Activated T-cell treated with anti-CD3 and anti-CD28 coated beads for 4 hours (primary cell): Measurements from ENCODE around the gene BTNL2.

ENCODE experiments used
- DNase-seq: peaks from one replicate; pipeline ENCODE4 v3.0.0-alpha.2; 2020

Gene BTNL2

DNA sequence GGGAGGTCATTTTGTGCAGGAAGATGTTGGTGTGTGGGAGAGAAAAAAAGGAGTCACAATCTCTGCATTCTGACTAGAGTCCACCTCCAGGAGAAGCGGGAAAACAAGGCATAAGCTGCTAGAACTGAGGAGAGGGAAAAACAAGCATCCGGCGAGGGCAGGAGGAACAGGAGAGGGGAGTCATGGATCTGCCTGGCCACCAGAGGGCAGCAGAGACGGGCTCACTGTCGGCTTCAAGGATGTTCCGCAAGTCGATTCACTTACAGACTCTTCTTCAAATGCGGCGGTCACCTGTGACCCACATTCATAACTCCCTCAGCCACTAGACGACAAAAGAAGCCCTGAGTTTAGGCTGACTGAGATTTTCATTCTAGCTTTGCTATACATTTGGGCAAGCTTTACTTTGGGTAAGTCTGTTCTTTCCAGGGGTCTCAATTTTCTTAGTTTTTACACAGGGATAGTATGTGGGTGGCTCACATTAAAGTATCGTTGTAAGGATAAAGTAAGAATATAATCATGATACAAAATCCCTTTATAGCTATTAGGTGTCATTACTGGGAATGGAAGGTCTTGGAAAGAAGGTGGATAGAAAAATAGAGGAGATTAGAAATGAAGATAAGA is 6.6 kb upstream of the BTNL2 start:
- DNase-seq: peak; percentile 83

DNA sequence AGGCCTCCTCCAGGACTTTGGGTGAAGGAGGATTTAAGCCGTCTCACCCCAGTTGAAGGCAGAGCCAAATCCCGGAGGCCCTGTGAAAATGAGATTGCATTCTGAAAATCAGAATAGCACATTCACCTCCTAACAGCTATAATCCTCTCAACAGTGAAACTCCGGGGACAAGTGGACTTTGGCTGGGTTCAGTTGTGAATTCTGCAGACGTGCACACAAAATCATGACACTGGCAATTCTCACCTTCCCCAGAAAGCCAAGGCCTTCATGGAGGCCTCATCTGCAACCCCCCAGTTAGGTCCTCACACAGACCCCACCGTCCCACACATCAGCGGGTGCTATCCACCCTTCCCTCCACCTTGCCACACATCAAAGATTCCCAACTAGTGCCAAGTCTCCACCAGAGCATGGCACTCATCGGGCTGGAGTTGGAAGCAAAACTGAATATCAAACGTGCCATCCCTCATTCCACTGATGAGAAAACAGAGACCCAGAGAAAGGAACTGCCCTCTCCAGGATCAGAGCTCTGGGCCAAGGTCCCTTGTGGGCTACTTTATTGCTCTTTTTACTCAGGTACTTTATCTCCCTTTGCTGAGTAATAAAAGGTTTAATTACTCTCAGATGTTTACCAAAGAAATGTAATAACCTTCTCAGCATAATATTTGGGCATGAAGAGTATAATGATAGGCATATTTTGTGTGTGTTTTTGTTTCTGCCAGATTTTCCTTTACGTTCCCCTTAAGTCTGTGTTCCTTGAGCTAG is 4.8 kb upstream of the BTNL2 start:
- no peak for DNase-seq

DNA sequence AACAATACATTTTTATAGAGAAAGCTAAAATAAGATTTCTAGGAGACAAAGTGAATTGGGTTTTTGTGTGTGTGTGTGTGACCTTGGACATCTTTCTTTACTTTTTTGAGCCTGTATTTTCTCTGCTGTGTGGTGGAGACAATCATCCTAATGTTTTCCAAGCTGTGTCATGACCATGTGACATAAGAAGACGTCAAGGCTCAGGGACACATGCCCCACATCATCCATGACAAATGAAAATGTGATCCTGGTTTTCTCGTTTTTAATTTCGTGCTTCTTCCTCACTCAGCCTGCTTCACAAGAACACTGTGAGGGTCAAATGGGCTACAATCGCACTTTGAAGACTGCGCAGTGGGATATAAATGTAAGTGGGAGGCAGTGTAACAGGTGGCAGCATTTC is 3.9 kb upstream of the BTNL2 start:
- DNase-seq: no peak

DNA sequence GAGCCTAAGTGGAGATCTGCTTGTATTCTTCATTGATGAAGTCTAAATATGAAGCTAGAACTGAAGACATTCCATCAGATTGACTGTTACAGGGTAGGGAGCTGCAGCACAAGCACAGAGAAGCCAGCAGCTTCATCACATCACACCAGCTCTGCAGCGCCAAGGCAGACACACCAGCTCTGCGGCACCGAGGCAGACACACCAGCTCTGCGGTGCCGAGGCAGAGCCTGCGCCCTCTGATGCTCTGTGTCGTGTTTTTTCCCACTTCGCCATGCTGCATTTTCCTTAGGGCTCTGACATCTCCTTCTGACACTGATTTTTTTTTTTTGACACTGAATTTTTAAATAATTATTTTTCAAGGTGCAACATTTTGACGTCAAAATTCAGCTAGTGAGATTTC is 784 bp downstream of the BTNL2 start:
- DNase-seq: no peak

DNA sequence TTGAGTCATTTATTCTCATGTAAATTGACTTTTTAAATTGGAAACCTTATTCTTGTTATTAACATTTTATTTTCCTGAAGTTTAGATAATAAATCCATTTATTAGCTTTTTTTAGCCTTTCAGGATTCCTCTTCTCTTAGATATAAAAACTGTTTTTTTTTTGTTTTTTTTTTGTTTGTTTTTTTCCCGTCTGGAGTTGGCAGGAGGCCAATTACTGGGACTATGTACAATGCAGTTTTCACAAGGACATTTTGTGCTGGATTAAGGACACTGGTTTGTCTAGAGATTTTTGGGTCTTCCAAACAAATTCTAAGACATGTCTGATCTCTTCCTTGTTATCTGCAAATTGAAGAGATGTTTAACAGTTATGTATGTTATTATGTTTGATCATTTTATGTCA is 1.3 kb downstream of the BTNL2 start:
- DNase-seq: no peak

DNA sequence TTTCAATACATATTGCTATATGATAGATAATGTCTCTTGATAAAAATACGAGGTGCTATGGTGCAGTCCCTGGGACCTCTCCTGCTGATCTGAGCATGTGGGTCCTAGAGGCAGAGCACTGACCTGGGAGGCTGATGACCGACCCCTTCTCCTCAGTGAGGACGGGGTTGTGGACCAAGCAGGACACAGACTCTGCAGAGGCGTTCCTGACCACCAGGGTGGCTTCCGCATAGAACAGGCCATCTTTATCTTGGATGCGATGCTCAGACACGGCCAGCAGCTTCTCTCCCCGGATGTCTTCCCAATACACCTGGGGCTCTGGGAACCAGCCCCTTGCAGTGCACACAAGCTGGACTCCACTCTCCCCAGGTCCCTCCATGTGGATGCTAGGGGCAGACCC is 4.2 kb downstream of the BTNL2 start:
- DNase-seq: no peak

DNA sequence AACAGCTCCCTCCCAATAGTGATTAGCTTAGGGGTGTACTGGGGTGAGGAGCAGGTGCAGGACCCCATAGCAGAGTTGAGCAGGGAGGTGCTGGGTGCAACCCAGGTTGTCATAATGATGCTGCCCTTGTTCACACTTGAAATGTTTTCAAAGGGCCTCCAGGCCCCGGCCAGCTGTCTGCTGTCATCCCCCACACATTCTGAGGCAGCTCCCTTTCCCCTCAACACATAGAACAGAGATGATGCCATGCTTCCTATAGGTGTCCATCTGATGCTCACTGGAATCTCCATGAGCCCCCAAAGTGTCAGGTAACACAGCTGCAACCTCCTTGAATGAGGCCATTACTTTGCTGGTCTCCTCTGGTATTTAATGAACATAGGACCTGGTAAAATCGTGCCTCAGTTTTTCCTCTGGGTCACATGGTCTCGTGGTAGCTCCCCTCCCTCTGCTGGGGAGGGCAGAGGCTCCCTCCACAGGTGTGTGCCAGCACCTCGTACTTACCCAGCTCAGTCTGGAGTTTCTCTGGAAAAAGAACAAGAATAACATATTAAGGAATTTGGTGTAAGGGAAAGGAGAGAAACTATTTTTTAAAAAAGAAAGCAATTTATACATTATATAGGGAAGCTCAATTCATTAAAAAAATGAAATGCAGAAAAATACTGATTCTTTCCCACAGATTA is 5.6 kb downstream of the BTNL2 start:
- DNase-seq: no peak

DNA sequence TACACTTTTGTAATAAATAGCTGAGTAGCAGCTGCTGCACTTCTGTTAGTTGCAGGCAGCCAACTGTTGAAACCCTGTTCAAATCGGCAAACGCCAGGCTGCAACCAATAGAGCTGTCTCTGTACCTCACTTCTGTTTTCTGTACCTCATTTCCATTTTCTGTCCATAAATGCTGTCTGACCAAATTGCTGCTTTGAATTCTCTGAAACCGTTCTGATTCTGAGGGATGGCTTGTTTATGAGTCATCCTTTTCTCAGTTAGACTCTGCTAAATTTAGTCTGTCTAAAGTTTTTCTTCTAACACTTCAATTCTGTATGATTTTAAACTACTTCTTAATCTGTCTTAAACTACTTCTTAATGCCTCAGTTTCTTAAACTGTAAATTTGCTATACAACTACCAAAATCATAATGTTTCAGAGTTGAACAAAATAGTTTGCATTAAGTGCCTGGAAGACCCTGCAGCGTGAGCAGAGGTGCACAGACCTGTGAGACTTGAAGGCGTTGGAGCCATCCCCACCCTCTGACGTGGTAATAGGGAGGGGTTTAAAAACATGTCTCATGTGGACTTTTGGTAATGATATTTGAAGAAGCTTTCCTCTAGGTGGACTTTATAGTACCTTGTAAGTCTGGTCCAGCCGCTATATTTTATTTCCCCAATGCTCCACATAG is 9.6 kb downstream of the BTNL2 start:
- no peak for DNase-seq

DNA sequence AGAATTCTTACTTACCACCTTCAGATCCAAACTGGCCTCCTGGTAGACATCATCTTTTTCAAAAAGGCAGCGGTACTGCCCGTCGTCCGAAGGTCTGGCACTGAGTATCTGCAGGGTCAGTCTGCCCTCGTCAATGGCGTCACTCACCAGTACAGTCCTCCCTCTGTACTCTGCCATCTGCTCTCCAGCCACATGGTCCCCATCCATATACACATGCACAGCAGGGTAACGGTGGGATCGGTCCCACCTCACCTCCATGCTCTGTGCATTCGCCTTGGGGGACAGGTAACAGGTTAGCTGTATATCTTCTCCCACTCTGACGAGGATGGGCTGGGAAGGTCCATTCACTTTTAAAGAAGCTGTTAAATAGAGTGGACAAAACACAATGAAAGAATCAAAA is 11.0 kb downstream of the BTNL2 start:
- DNase-seq: no peak

DNA sequence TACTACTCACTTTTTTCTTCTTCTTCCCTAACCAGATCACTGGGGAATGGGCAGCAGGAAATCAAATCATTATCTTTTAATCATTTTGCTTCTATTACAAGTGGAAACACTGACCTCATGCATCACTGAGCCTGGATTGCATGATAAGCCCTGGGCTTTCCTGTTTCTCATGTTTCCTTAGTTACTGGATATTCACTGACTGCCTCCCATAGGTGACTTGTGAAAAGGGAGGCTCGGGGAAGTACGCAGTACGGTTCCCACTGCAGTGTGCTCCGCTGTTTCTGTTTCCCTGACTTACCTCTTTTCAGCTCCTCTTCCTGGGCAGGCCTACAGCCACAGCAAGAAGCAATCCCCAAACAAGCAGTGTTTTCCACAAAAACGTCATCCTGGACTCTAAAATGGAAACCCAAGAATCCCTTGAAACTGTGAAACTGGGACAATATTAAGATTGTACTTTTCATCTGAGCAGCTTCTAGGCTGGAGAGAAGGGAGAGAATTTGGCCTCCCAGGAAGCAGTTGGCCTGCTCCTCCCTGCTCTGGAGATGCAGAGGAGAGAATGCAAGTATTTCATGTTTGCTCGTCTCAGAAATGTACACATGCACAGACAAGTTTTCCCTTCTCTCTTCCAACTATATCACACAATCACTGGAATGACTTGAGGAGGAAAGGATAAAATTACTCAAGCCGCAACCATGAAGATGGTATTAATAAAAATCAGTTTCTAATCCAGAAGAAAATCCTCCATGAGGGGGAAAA is 13.1 kb downstream of the BTNL2 start:
- DNase-seq: no peak

DNA sequence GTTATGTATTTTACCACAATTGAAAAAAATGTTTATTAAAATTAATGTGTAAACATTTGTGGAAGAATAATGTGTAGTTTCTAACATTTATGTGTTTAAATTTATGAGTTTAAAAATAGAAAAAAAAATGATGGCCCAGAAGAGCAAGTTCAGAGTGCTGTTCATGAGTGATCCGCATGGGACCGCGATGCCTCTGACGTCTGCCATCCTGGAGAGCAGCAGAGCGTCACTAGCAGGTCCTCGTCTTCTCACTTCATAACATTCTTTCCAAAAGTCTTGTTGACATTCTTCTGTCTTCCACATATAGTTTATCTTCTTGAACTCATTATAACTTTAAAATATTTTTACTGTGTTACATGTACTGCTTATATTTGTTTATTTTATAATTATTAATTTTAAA is 15.5 kb downstream of the BTNL2 start:
- no peak for DNase-seq

DNA sequence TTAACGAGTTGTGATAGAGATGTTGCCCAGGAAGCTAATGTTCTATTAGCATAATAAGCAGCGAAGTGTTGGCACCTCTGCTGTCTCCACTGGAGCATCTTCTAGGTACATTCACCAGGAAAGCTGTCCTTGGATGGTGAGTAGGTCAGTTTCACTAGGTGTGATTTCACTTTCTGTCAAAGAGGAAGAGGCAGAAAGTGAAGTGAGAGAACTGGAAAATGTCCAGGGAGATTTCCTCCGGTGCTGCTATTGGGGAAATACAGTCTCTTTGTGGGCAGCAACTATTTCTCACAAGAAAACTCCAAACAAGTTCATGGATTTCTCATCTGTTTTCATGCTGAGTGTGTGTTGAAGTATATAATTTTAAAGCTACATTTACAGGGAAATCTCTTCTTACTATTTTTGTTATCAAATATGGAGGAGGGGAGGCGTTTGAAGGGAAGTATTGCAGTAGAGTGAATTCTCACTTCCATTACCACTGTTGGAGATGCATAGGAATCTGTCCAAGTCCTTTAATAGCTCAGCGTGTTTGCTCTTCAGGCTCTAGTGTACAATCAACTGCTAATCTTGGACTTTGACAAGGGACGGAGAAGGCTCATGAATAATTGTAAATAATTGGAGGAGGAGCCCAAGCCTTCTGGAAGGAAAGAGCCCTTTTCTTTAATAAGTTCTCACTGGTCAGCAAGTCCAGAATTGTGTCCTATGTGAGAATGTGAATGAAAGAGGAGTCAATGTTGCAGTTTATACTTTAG is 19.2 kb downstream of the BTNL2 start:
- DNase-seq: no peak

DNA sequence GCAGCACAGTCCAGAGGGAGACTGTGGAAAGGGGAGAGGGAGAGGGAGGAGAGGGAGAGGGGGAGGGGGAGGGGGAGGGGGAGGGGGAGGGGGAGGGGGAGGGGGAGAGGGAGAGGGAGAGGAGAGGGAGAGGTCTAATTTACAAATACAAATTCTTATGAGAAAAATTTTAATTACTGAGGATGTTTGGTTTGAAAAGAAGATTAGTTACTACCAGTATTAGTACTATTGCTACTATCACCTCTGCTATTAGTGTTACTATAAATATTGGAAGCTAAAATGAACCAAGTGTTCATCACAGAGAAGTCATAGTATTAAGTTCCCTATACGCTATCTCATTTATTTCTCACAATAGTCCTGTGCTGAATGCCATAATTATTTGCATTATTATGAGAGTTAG is 20.9 kb downstream of the BTNL2 start:
- no peak for DNase-seq

DNA sequence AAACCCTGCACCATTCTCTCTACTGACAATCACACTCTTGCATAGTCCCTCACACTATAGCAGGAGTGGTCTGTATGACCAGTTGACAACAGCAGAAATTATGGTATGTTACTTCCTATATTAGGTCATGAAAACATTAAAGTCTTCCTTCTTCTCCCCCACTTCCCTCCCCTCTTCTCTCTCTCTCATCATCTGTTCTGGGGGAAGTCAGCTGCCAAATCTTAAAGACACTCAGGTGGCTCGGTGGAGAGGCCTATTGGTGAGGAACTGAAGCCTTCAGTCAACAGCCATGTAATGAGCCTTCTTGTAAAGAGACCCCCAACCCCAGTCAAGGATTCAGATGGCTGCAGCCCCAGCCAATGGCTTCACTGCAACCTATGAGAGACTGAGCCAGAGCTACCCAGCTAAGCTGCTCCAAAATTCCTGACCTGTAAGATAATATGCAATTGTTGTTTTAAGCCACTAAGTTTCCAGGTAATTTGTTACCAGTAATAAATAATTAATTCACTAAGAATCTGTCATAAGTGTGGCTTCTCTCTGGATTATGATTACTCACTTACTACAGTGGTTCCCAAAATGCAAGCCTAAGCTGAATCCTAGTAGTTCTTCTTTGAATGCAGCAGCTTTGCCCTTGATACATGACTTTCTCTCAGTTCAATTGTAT is 24.1 kb downstream of the BTNL2 start:
- no peak for DNase-seq

DNA sequence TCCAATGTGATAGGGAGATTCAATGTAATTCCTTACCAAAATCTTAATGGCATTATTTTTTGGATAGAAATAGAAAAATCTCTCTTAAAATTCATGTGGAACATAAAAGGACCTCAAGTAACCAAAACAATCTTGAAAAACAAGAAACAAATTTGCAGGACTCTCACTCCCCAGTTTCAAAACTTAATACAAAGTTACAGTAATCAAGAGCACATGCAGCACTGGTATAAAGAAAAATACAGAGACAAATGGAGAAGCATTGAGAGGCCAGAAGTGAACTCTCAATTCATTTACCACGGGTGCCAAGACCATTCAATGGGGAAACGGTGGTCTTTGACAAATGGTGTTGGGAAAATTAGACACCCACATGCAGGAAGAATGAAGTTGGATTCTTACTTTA is 27.4 kb downstream of the BTNL2 start:
- no peak for DNase-seq

DNA sequence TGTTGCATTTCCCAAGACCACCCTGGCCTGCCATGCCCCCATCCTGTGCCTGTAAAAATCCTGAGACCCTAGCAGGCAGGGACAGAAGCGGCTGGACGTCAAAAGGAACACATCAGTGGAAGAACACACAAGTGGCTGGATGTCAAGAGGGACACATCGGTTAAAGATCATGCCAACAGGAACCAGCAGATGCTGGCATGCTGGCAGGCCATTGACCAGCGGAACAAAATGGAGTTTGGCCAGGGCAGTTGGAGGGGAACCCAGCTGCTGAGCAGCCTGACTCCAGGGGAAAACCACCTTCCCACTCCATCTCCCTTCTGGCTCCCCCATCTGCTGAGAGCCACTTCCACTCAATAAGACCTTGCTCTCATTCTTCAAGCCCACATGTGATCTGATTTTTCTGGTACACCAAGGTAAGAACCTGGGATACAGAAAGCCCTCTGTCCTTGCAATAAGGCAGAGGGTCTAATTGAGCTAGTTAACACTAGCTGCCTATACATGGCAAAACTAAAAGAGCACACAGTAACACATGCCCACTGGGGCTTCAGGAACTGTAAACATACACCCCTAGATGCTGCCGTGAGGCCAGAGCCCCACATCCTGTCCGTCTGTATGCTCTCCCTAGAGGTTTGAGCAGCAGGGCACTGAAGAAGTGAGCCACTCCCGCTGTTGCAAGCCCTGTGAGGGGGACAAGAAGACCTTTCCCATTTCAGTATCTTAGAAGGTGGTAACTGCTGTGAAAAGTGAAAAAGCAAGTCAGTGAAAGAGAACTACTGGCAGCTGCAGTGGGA is 31.0 kb downstream of the BTNL2 start:
- no peak for DNase-seq

DNA sequence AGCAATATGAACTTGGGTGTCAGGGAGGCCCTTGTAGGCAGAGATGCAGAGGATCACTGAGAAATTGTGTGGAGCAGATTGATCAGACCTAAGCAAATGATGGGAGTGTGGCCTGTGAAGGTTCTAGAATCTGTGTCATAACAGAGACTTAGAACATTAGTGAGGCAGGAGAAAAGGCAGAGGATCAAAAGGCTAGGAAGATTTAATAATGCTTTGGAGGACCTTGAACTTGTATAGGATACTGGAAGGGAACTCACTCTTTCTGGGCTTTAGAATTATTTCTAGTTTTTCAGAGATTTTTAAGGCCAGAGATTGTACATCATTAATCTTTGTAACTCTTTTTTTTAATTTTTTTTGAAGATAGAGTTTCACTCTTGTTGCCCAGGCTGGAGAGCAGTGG is 35.2 kb downstream of the BTNL2 start, which contains the start of gene TSBP1:
TSBP1 (minus strand) TSS at position 101 of the 400 bp plus-strand sequence. CDS start 197 bp downstream, outside the sequence.
- DNase-seq: no peak

DNA sequence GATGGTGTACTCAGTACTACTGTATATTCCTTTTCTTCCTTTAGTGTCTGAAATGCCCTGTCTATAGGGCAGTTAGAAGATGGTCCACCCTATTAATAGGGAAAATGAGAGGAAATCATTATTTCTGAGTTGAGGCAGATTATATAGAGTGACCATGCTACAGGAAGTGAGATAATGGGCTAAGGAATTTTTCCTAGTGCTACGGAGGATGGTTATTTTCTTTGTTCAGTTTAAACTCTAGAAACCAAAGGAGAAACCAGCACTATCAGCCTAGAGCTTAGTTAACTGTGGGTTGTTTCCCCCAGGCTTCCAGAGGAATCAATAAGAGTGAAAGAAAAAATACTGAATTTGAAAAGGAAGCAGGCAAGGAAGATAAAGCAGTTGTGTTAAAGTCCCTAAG is 35.8 kb downstream of the BTNL2 start:
- DNase-seq: no peak

DNA sequence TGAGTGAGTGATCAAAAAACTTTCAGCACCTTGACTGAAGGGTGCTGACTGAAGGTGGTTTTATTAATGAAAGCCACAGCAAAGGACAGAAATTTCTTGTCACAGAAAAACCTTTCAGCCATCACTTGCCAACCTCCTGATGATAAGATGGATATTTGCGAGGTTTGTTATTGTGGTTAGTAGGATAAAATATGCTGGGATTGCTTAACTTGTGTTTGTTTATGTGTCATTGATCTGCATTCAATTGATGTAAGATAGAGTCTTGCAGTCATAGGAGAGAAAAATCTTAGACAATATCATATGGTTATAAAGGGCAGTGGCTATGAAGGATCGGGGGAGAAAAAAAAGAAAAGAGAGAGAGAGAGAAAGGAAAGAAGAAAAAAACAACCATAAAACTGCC is 36.5 kb downstream of the BTNL2 start:
- no peak for DNase-seq

DNA sequence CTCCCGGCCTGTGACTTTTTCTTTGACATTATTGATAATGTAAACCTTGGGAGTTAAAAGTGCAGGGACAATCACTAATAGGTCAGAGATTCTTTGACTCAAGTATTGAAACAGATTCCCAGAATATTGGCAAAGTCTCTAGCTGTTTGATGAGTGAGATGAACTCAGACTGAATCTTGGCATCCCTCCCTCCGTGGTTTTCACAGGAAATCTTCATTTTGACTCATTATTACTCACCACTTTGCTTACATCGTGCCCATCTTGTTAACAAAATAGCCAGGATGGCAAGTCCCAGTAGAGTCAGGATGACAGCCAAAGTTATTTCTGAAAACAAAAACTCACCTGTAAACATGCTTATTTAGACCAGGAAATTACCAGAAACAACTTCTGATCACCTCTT is 37.3 kb downstream of the BTNL2 start:
- DNase-seq: no peak

DNA sequence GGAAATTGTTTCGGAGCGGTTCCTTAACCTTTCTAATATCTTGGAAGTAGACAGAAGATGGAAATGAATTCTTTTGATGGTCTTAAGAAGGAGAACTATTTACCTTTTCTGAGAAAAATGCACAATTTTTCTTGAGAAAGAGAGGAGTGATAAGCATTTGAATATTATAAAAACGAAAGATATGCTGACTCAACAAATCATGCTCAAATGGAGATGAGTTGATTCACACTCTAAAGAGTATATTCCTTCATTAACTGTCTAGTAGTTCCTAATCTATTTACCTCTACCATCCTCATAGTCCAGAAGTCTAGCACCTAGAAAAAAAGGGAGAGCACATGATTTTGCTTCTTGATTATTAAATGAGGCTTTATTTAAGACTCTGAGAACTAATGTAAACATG is 39.3 kb downstream of the BTNL2 start:
- DNase-seq: no peak
